HTR-8/SVneo (cell line): ENCODE measurements around the gene HOXD3.

Experiments used
- DNase-seq: peaks from one replicate; pipeline ENCODE4 v3.0.0; 2011; ENCODE audit warnings: low spot score, mixed read lengths; ENCODE audit not compliant: insufficient read length
- FAIRE-seq: peaks from 2 replicates; lab custom pipeline; 2011; peaks lifted over from hg19 to GRCh38; lab: Jason Lieb, UNC

The HOXD3 gene

GRCh38 chr2:176156807-176157498 is at the start of gene HOXD3:
TSS of gene HOXD3 (plus strand) at chr2:176157307. CDS start at chr2:176169115, 11,808 bp downstream.
- FAIRE-seq: no peak
- DNase-seq: no peak

- DNase-seq (no peak), FAIRE-seq (no peak)
Measured at GRCh38 chr2:176107731-176108181, 49.4 kb upstream of the HOXD3 start.

GRCh38 chr2:176109192-176109901 is 47.8 kb upstream of the HOXD3 start:
- FAIRE-seq: no peak
- DNase-seq: no peak

GRCh38 chr2:176109946-176110345 is 47.2 kb upstream of the HOXD3 start:
- FAIRE-seq (no peak), DNase-seq (no peak)

GRCh38 chr2:176110415-176111308 is 46.4 kb upstream of the HOXD3 start:
- FAIRE-seq: no peak
- DNase-seq: no peak

GRCh38 chr2:176111309-176111663 is 45.8 kb upstream of the HOXD3 start:
- peak; percentile 57 for DNase-seq
- FAIRE-seq: peak; percentile 13

- DNase-seq: no peak
- no peak for FAIRE-seq
Measured at GRCh38 chr2:176111846-176112374, 45.2 kb upstream of the HOXD3 start.

GRCh38 chr2:176112375-176113302 is 44.5 kb upstream of the HOXD3 start:
- FAIRE-seq: no peak
- DNase-seq: no peak

- no peak for DNase-seq
- FAIRE-seq: no peak
Measured at GRCh38 chr2:176114120-176114929, 42.8 kb upstream of the HOXD3 start.

- FAIRE-seq: no peak
Measured at GRCh38 chr2:176114930-176115625, 42.0 kb upstream of the HOXD3 start.

GRCh38 chr2:176115883-176116813 is 41.0 kb upstream of the HOXD3 start, which contains the start of gene HOXD10:
TSS of gene HOXD10 (plus strand) at chr2:176116778. CDS start at chr2:176116834, 56 bp downstream.
- no peak for FAIRE-seq
- DNase-seq: no peak

More at GRCh38 chr2:176114930-176115625, 42.0 kb upstream of the HOXD3 start:
- DNase-seq: no peak

- DNase-seq (no peak), FAIRE-seq (no peak)
Measured at GRCh38 chr2:176117162-176117822, 39.8 kb upstream of the HOXD3 start.

GRCh38 chr2:176117823-176118371 is 39.2 kb upstream of the HOXD3 start:
- FAIRE-seq (no peak), DNase-seq (no peak)

- DNase-seq: no peak
- FAIRE-seq: peak; percentile 63
Measured at GRCh38 chr2:176118601-176119339, 38.3 kb upstream of the HOXD3 start.
